NCI-H748 treated with DMSO at 0.1 percent for 48 hours (cell line): ENCODE measurements around the gene MRPL22.
"Not testable (repeated sequence)": the region's sequence is repeated elsewhere in the genome, so short reads cannot be mapped to it uniquely, and the experiment has no call there.

Experiments
- DNase-seq: peaks from one replicate; lab custom pipeline; 2025; lab: John Stamatoyannopoulos, UW

MRPL22 gene

GRCh38 chr5:154943527-154943926 is 2.7 kb downstream of the MRPL22 start:
- DNase-seq = no peak

GRCh38 chr5:154944716-154945115 is 3.8 kb downstream of the MRPL22 start:
- DNase-seq = no peak

GRCh38 chr5:154945695-154946301 is 4.9 kb downstream of the MRPL22 start:
- peak; percentile 6 for DNase-seq

DNA sequence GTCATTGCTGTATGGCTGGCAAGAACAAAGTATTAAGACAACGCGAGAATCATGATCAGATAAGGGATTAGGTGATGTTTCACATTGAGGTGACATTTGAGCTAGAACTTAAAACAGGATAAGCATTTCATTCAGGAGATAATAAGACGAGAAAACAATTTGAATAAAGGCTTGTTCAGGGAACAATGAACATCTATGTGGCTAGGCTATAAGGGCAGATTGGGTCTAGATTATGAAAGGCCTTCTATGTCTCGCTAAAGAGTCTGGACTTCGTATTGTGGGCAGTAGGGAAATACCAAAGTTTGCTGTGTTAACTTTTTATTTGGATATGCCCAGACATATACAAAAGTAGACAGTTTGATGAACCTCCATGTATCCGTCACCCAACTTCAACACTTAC is 6.9 kb downstream of the MRPL22 start:
- no peak for DNase-seq

GRCh38 chr5:154948313-154948712 is 7.4 kb downstream of the MRPL22 start:
- no peak for DNase-seq

DNA sequence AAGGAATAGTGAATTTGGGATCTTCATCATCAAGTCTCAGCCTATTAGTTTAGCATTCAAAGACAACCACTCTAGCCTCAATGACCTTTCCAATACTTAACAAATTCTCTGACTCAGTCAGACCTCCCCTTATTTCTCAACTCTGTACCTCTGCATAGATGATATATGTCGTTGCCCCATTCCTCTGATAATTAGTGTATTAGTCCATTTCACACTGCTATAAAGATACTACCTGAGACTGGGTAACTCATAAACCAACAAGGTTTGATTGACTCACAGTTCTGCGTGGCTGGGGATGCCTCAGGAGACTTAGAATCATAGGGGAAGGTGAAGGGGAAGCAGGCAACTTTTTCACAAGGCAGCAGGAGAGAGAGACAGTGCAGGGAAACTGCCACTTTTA is 8.9 kb downstream of the MRPL22 start:
- DNase-seq = no peak

DNA sequence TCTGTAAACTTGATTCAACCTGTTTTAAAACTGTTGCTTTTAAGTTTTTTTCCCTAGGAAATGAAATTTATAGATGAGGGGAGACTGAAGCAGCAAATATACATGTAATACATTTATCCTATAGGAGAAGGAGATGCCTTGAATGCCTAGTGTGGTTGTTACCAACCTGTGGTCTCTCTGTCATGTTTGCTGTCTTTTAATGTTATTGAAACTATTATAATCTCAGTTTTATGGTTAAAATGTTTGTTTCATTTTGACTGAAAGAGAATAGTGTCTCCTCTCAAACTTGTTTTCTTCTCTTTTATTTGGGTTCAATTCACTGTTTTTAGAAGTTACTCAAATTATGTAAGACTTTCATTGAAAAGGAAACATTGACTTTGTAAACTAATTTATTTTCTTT is 15.8 kb downstream of the MRPL22 start:
- DNase-seq = no peak

GRCh38 chr5:154962494-154962893 is 21.6 kb downstream of the MRPL22 start:
- DNase-seq = no peak

DNA sequence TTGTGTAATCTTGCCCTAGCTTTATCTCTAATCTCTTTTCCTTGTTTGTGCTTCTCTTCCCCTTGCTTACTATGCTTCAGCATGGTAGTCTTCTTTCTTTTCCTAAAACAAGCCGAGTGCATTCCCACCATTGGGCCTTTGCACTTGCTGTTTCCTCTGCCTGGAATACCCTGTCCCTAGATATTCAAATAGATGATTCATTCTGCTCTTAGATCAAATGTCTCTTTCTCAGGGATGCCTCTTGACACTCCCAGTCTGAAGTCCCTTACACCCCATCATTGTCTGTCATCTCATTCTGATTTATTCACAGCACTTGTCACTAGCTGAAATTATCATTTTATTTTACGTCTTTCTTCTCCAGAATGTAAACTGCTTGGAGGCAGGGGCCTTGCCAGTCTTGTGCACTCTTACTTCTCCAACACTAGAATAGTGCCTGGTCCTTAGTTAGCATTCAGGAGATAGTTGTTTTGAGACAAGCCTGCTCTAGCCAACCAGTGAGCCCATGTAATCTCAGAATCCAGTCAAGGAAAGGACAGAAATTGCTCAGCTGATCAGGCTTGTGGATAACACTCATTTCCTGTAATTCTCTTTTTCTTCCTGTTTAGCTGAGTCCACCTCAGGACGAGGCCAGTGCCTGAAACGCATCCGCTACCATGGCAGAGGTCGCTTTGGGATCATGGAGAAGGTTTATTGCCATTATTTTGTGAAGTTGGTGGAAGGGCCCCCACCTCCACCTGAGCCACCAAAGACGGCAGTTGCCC is 25.4 kb downstream of the MRPL22 start:
- DNase-seq = no peak

GRCh38 chr5:154966874-154967273 is 26.0 kb downstream of the MRPL22 start:
- DNase-seq = no peak

- DNase-seq = no peak
Observed at GRCh38 chr5:154967421-154968024, 26.6 kb downstream of the MRPL22 start.

DNA sequence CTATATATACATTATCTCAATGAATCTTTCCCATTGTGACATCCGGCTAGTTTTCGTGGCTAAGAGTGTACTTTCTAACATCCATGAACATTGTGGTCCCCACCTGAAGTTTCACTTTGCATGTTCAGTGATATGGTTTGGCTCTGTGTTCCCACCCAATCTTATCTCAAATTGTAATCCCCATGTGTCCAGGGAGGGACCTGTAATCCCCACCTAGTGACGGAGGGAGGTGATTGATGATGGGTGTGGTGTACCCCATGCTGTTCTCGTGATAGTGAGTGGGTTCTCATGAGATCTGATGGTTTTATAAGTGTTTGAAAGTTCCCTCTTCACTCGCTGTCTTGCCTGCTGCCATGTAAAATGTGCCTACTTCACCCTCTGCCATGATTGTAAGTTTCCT is 28.1 kb downstream of the MRPL22 start:
- no peak for DNase-seq

GRCh38 chr5:154970759-154971158 is 29.9 kb downstream of the MRPL22 start:
- no peak for DNase-seq

- DNase-seq = no peak
Observed at GRCh38 chr5:154971501-154971900, 30.6 kb downstream of the MRPL22 start.

- DNase-seq = peak; percentile 26
Observed at GRCh38 chr5:154972476-154973080, 31.7 kb downstream of the MRPL22 start.

- DNase-seq = not testable (repeated sequence)
Observed at GRCh38 chr5:154976082-154976481, 35.2 kb downstream of the MRPL22 start.

DNA sequence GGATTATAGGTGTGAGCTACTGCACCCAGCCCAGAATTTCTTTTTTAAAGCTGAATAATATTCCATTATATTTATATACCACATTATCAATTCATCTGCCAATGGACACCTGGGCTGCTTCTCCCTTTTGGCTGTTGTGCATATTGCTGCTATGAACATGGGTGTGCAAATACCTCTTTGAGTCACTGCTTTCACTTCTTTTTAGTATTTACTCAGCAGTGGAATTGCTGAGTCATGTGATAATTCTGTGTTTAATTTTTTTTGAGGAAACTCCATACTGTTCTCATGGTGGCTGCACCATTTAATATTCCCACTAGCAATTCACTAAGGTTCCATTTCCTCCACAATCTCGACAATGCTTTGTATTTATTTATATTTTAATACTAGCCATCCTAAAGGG is 36.5 kb downstream of the MRPL22 start:
- DNase-seq = no peak

DNA sequence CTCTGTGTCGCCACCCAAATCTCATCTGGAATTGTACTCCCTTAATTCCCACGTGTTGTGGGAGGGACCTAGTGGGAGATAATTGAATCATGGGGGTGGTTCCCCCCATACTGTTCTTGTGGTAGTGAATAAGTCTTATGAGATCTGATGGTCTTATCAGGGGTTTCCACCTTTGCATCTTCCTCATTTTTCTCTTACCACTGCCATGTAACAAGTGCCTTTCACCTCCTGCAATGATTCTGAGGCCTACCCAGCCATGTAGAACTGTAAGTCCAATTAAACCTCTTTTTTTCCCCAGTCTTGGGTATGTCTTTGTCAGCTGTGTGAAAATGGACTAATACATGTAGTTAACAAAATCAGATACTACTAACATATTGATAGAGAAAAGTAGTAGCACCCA is 37.4 kb downstream of the MRPL22 start:
- not testable (repeated sequence) for DNase-seq

DNA sequence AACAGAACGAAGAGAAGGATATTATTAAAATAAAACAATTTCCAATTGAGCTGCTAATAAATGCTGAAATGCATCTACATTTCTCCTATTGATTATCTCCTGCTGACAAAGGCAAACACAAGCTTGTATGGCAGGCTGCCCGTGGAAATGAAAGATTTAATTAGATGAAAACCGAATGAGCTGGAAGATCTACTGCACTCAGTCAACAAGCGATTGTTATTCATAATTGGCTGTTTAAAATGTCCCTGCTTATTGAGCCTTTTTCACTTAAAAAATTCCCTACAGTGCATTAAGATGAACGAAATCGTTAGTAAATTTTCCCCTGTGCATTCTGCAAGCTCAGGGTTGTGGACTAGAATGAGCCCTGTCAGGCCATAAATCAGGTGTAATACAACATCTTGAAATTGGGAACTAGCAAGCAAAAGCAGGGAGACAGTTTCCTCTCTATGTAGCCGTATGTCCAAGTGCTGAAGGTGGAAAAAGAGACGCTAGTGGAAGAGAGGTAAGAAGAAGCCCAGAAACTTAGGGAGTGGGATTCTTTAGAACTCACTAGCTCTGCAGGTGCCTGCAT is 44.2 kb downstream of the MRPL22 start:
- peak; percentile 89 for DNase-seq

- DNase-seq = no peak
Observed at GRCh38 chr5:154986151-154986550, 45.3 kb downstream of the MRPL22 start.

DNA sequence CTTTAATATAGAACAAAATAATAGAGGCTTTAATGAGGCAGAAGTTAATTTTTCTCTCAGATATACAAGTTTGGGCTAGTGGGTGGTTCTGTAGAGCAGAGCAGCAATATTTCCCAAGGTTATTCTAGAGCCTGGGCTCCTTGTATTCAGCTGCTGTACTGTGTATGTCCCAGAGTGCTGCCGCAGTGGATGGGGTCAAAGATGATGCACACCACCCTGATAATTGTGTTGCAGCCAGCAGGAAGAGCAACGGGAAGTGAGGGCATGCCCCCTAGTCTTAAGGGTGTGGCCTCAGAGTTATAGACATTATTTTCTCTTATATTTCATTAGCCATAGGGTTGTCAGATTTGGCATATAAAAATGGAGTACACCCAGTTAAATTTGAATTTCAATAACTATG is 48.8 kb downstream of the MRPL22 start:
- no peak for DNase-seq

DNA sequence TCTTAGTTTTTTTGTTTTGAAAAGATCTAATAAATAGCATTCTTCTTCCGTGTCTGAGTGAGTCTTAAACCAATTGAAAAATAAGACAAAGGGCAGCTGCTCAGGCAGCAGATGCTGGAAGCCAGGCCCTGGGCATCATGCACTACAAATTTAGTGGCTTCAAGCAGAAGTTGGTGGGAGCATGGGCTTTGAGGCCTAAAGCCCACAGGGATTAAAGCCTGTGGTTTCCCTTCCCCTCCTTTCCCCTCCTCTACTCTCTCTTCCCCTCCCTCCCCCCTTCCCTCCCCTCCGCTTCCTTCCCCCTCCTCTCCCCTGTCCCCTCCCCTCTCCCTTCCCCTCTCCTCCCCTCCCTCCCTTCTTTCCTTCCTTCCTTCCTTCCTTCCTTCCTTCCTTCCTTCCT is 52.6 kb downstream of the MRPL22 start:
- DNase-seq = no peak

GRCh38 chr5:154995679-154996078 is 54.8 kb downstream of the MRPL22 start:
- DNase-seq = no peak
